HG03571 (cell line): ENCODE results near the gene MNAT1.
"Not testable (repeated sequence)": the region's sequence is repeated elsewhere in the genome, so short reads cannot be mapped to it uniquely, and the experiment has no call there.

Source experiments
- ATAC-seq: cut with Tn5 transposase; IDR thresholded peaks from one replicate; pipeline ENCODE4 v1.9.1; 2021; ENCODE audit not compliant: unreplicated experiment

The MNAT1 gene

DNA sequence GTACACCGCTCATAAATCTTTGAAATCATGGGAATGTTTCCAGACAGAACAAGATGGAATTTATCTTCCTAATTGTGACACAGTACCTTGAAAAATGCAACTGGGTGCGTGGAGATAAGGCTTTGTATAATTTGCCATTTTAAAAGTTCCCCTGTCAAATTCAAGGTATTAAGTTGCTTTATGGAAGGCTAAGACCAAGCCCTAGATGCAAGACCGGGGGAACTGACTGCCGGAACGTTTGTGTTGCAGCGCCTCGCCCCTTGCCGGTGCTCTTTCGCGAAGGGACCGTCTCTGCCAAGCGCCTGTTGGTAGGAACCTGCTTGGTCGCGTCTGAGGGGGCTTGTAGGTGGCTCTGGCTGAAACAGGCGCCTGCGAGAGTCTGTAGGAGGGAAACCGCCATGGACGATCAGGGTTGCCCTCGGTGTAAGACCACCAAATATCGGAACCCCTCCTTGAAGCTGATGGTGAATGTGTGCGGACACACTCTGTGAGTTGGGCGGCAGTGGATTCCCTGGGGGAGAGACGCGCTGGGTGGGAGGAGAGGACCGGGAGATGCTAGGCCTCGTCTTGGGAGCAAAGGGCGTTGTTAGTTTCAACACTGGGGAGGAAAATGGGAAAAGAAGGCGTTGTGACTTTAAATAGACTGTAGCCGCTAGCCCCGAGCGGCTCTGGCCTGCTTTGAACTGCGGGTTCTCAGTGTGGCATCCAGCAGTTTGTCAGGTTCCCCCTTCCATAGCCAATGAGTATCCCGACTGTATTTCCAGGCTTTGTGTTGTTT, at the start of gene MNAT1:
TSS of gene MNAT1 (plus strand) at position 297 of the 778 bp plus-strand sequence. CDS start at position 399, 102 bp downstream.
- peak; percentile 75 for ATAC-seq

DNA sequence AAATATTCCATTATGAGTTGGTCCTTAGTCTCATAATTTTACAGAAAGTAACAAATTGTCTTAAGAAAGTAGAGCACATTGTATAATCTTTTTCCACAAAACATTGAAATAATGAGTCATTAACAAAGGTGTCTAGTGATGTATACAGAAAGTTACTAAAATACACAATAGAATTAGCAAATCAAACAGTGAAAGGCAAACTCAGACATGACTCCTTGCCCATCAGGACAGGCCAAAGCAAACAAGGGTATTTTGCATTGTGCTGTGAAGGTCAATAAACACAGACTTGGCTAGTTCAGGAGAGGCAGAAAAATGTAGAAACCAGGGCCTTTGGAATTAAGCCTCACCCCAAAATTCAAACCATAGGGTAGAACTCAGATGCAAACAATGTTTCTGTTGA, 47.7 kb upstream of the MNAT1 start:
- no peak for ATAC-seq

DNA sequence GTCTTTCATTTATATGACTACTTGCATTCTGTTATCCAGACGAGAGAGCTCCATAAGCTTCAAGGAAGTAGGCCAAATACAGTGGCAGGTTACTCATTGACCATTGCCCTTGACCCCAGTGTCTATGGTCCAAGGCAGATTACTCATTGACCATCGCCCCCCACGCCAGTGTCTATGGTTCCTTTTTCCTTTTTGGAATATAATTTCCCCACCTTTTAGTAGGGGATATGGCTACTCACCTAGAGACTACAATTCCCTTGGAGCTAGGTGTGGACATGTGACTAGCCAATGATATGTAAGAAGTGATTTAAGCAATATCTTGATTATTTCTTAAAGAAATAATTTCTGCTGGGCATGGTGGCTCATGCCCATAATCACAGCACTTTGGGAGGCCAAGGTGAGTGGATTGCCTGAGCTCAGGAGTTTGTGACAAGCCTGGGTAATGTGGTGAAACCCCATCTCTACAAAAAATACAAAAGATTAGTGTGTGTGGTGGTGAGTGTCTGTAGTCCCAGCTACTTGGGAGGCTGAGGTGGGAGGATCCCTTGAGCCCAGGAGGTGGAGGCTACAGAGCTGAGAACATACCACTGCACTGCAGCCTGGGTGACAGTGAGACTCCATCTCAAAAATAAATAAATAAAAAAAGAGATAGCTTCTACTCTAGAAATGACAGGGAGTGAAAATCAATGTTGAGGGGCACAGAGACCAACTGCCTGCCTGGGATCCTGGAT, 43.0 kb upstream of the MNAT1 start:
- ATAC-seq = no peak

DNA sequence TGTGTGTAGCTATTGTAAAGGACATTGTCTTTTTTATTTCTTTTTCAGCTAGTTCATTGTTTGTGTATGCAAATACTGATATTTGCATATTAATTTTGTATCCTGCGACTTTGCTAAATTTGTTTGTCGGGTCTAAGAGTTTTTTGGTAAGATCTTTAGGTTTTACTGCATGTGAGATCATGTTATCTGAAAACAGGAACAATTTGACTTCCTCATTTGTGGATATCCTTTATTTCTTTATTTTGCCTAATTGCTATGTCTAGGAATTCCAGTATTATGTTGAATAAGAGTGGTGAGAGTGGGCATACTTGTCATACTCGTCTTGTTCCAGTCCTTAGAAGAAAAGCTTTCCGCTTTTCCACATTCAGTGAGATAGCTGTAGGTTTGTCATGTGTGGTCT, 39.2 kb upstream of the MNAT1 start:
- ATAC-seq = no peak

DNA sequence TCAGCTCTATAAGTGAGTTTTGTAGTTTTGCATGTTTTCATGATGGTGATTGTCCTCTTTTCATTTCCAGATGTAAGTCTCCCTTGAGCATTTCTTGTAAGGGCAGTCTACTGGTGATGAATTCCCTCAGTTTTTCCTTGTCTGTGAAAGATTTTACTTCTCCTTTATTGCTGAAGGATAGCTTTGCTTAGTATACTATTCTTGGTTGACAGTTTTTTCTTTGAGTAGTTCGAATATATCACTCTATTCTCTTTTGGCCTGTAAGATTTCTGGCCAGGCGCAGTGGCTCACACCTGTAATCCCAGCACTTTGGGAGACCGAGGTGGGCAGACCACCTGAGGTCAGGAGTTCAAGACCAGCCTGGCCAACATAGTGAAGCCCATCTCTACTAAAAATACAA, 34.0 kb upstream of the MNAT1 start:
- ATAC-seq = no peak

DNA sequence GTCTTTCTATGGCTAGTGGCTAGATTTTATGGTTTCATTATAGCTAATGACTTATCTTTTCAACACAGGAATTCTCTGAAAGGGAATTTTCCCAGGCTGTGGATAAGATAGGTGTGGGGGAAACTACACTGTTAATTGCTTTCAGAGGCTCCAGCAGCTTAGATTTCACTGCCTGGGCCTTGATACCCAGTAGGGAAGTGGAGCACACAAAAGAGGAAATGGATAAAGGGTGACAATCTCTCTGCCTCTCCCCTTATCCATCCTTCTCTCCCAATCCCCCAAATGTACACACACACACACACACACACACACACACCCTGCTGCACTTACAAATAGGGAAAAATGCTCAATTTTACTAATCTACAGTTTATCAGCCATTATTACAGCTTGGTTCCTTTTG, 29.5 kb upstream of the MNAT1 start:
- no peak for ATAC-seq

DNA sequence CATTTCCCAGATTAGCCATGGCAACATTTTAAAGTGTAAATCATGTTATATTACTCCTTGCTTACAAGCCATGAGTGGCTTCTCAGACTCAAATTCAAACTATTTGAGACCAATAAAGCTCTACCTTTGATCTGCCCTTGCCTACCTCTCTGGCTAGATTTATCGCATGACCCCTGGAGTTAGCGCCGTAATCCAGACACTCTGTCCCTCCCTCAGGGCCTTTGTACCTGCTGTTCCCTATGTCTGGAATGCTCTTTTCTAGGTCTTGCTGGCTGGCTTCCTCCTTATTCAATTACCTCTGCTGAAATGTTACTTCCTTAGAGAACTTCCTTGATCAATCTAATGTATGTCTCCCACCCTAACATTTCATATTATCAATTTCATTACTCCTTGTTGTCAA, 26.7 kb upstream of the MNAT1 start:
- no peak for ATAC-seq

DNA sequence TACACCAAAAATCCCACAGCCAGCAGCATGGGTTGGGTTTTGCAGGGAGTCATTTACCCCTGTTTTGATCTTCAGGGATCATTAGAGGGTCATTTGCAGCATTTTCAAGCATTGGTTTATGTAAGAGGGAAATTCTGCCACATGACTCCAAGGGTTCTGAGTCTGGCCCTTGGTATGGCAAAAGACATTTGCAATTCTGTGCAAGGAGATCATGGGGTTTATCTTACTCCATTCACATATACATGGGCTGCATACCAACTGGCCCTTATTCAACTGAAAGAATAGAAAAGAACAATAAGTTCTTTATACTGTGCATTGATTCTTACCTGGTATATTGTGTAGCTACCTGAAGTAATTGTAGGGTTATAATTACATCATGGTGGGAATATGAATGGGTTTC, 24.1 kb upstream of the MNAT1 start:
- ATAC-seq = no peak

DNA sequence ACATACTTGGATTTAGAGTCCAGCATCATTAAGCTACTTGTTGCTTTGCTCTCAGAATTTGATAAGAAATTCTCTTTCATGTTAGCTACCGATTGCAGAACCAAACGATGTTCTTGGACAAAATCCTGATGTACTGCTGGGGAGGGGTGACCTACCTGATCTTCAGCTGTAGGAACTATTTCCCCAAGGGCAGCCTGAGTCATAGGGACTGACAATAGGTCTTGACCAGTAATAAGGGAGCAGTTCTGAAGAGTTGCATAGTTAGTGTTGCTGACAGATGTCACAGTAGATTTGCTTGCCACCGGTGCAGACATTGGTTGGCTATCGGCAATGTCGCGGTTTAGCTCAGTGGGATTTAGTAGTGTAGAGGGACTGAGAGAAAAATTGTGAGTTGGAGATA, 21.0 kb upstream of the MNAT1 start:
- no peak for ATAC-seq

DNA sequence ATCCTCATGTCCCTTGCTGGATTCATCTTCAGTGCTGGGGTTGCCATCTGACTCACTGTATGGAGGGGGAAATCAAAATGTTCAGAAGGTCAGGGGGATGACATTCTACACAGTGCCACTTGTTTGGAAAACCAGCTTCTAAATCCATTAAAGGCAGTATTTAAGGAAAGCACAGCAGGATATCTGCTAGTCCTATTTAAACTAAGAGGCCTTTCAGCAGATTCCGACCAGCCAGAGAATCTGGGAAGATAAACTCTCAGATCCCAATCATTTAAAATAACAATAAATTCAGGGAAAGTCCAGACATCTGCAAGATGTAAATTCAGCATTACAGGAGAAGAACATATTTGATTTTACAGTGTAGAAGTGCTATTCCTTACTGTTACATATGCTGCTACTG, 14.2 kb upstream of the MNAT1 start:
- ATAC-seq = no peak

DNA sequence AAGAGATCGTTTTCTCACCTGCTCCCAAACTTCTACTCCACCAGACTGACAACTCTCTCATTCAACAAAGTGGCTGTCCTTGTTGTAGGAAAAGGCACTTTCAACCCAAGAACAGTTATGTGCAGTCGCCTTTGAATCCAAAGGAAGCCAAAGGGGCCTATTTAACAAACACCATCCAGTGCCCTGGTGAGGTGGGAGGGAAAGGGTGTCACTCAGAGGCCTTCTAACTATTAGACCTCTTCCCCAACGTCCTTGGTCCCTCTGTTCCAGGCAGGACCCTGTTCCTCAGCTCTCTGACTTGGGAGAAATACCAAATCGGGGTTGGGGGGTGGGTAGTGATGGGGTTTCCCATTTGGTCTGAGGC, 13.6 kb upstream of the MNAT1 start:
- no peak for ATAC-seq

DNA sequence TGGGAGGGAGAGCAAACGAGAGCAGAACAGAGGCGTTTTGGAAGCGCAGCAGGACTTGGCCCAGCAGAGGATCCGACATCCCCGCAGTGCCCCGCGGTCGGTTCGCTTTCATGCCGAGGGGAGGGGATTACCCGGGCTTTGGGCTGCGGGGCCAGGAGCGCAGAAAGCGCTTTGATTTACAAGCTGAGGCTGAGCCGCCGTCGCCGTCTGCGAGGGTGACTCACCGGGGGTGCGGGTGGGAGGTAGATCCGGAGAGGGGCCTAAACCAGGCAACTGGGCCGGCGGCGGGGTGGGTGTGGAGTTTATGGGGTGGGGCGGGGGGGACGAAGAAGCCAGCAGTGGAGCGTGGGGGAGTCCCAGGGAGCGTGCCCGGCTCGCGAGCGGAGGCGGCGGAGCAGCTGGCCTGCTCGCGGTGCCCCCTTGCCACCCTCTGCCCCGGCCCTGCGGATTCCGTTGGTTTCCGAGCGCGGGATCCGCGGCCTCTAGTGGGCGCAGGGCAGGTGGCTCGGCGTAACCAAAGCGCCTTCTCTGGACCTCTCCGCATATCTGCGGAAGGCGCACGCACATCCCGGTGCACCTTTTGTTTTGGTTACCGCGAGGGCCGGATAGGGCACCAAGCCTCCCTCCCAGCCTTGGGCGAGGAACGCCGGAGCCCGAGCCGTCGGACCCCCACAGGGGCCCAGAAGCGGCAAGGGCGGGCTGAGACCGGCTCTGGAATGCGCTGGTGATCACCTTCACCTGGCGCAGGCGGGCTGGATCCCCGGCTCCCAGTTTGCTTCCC, 13.0 kb upstream of the MNAT1 start:
- no peak for ATAC-seq

DNA sequence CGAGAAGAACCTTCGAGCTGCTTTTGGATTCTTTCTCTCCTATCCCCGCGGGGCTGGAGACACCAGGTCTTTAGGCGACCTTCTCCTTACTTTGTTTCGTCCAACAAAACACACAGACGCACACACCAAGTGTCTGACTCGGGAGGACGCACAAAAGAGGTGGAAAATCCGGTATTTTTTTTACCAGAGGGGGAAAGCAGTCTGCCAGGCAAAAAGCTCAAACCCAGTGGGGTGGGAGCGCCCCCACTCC, 12.5 kb upstream of the MNAT1 start:
- no peak for ATAC-seq

DNA sequence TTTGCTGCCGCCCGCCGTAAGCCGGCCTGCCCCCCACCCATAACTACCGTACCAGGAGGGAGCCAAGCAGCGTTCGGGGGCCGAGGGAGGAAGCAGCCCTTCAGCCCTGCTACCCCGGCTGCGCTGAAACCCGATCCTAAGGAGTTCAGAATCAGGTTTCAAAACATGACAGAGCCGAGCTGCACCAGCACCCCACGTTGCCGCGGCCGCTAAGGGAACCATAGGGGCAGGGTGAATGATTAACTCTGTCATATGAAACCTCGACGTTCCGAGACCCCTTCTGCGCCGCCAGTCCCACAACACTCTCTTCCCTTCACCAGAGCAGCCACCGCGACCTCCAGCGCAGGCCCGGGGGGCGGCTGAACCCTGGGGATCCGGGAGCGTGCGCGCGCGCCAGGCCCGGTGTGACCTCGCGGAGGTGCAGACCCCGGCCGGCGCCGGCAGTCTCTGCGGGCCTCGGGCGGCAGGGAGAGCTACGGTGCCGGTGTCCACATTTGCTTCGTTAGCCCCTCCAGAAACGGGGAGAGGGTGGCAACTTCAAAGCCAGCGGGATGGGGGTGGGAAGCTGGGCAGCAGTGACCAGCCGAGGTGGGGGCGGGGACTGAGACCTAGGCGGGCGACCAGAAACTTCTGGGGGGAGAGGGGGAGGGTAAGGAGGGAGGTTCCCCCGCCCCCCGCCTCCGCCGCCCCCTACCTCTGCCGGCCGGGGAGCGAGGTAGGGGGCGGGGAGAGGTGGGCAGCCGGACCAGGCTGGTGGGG, 12.0 kb upstream of the MNAT1 start:
- ATAC-seq = no peak

DNA sequence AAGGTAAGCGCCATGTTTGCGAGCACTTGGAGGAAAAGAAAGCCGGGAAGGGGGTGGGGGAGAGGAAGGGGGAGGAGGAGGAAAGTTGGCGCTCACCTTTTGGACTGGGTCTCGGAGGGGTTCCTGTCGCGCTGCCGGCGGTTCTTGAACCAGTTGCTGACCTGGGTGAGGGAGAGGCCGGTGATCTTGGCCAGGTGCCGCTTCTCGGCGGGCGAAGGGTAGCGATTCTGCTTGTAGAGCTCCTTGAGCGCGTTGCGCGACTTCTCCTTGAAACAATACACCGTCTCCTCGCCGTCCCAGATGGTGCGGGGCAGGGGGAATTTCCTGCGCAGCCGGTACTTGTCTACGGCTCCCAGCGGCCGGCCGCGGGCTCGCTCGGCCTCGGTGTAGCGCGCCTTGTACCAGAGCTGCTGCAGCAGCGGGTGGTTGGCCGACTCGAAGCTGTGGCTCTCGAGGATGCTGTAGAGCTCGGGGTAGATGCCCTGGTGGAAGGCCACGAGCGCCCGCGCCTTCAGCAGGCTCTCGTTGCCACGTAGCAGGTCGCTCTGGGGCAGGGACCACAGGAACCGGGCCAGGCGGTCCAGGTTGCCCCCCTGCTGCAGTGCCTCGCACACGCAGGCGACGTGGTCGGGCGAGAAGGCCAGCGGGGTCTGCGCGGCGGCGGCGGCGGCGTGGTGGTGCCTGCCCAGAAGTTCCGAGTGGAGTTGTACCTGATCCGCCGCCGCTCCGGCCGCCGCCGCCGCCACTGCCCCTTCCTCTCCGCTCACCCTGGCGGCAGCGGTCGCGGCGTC, 11.2 kb upstream of the MNAT1 start:
- no peak for ATAC-seq

DNA sequence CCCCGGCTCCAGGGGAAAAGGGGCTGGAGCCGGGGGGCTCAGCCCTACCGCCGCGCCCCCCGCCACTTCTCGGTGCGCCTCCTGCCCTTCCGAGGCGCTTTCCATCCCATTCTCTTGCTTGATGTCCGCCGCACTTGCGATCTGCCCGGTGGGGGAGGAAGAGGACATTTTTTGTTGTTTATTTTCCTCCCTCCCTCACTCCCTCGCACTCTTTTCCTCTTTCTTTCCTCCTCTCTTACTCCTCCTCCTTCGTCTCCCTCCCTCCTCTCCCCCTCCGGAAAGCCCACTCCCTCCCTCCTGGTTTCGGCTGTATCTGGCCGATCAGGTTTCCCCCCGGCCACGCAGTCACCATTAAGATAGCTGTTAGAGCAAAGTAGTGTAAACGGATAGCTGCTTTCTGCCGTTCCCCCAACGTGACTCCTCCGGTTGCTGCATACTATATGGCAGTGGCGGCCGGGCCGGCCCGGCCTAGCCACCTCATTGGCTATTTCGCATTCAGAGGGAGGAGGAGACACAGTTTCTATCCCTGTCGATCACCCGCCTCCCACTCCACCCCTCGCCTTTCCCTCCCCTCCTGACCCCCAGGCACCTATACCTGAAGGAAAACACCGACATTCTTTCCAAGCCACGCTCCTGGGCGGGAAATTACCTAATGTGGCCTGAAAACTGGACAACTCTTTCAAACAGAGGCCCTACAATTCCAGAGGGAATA, 10.5 kb upstream of the MNAT1 start, which contains the start of gene SIX4:
TSS of gene SIX4 (minus strand) at position 445 of the 712 bp plus-strand sequence. CDS start at position 168, 277 bp downstream.
- peak; percentile 60 for ATAC-seq

DNA sequence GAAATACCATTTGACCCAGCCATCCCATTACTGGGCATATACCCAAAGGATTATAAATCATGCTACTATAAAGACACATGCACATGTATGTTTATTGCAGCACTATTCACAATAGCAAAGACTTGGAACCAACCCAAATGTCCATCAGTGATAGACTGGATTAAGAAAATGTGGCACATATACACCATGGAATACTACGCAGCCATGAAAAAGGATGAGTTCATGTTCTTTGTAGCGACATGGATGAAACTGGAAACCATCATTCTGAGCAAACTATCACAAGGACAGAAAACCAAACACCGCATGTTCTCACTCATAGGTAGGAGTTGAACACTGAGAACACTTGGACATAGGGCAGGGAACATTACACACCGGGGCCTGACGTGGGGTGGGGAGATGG, 3.3 kb upstream of the MNAT1 start:
- not testable (repeated sequence) for ATAC-seq

DNA sequence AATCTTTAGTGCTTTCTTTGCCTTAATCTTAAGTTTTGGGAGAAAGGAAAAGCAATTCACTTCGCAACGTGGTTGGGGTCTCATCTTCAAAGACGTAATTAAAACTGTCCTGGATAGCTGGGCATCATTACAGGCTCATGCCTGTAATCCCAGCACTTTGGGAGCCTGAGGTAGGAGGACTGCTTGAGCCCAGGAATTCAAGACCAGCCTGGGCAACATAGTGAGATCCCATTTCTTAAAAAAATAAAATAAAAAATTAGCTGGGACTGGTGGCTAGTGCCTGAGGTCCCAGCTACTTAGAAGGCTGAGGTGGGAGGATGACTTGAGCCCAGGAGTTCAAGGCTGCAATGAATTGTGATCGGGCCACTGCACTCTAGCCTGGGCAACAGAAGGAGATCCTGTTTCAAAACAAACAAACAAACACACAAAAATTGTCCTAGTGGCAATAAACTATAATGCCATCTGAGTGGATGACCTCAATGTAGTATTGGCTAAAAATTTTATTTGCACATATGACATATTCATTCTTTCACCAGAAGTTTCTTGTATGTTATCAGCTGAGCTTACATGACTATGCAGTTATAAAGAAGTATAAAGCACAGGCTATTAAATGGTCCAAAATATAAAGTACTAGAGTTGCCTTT, 1.6 kb upstream of the MNAT1 start:
- no peak for ATAC-seq

DNA sequence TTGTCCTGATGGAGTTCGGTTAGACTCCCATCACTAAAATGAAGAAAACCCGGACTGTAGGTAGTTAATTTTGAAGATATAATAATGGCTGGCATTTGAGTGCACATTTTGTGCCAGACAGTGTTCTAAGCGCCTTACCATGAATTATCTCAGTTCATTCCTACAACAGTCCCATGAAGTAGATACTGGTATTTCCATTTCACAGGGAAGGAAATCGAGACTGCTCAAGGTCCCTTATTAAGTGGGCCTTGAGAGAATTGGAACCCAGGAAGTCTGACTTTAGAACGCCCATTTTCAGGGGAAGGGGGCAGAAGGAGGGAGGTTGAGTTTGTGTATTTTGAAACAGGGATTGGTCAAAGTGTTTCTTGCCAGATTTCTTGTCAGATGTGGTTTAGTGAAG, 855 bp downstream of the MNAT1 start:
- ATAC-seq = no peak
